ENCODE data around the gene RASSF9.

Gene RASSF9

GRCh38 chr12:85821206-85821605 is 15.0 kb downstream of the RASSF9 start:
- DNase-seq, result no peak

GRCh38 chr12:85820101-85820500 is 16.1 kb downstream of the RASSF9 start:
- no peak for DNase-seq

- no peak for DNase-seq
These were observed 21.5 kb downstream of the RASSF9 start for GRCh38 chr12:85814741-85815140.

- no peak for DNase-seq
These were observed 22.1 kb downstream of the RASSF9 start for GRCh38 chr12:85814071-85814470.

- DNase-seq, result no peak
These were observed 26.7 kb downstream of the RASSF9 start for GRCh38 chr12:85809500-85809899.

- no peak for DNase-seq
These were observed 28.5 kb downstream of the RASSF9 start for GRCh38 chr12:85807730-85808129.

GRCh38 chr12:85805654-85806053 is 30.6 kb downstream of the RASSF9 start:
- peak; percentile 31 for DNase-seq

- DNase-seq, result no peak
These were observed 31.5 kb downstream of the RASSF9 start for GRCh38 chr12:85804663-85805062.

GRCh38 chr12:85803923-85804322 is 32.3 kb downstream of the RASSF9 start:
- DNase-seq, result no peak

GRCh38 chr12:85803231-85803630 is 33.0 kb downstream of the RASSF9 start:
- DNase-seq, result no peak

GRCh38 chr12:85798122-85798521 is 38.1 kb downstream of the RASSF9 start:
- no peak for DNase-seq

- peak; percentile 19 for DNase-seq
These were observed 40.2 kb downstream of the RASSF9 start for GRCh38 chr12:85796001-85796400.

GRCh38 chr12:85794531-85794930 is 41.7 kb downstream of the RASSF9 start:
- DNase-seq, result no peak

- no peak for DNase-seq
These were observed 52.0 kb downstream of the RASSF9 start for GRCh38 chr12:85784096-85784720.

GRCh38 chr12:85782711-85783110 is 53.5 kb downstream of the RASSF9 start:
- DNase-seq, result no peak

- no peak for DNase-seq
These were observed 54.4 kb downstream of the RASSF9 start for GRCh38 chr12:85781766-85782165.

GRCh38 chr12:85779768-85780167 is 56.4 kb downstream of the RASSF9 start:
- DNase-seq, result no peak

GRCh38 chr12:85775091-85775490 is 61.1 kb downstream of the RASSF9 start:
- DNase-seq, result no peak

GRCh38 chr12:85765453-85765869 is 70.7 kb downstream of the RASSF9 start:
- DNase-seq, result no peak

GRCh38 chr12:85759623-85760022 is 76.6 kb downstream of the RASSF9 start:
- no peak for DNase-seq

GRCh38 chr12:85759091-85759490 is 77.1 kb downstream of the RASSF9 start:
- no peak for DNase-seq

GRCh38 chr12:85755760-85756159 is 80.4 kb downstream of the RASSF9 start:
- no peak for DNase-seq

Data from hematopoietic multipotent progenitor cell treated with erythropoietin and hydrocortisone succinate and interleukin-3 and kit ligand, for 6 days (in vitro differentiated cells).